Type B pancreatic cell (in vitro differentiated cells): ENCODE measurements around the gene TRIM44. TPM values are rescaled to one million over a fixed set of nuclear protein-coding genes. Genes with fewer than 3 reads are reported as not detected.
A peak's percentile ranks its signal among the peaks of the same experiment; 100 is the strongest.

ENCODE experiments used
- DNase-seq: peaks from one replicate; pipeline ENCODE4 v3.0.0; 2021; ENCODE audit warnings: mixed read lengths; ENCODE audit not compliant: unreplicated experiment; ENCODE audit errors: extremely low spot score
- H3K27ac Mint-ChIP-seq: 2 replicates; pipeline ENCODE4 v1.8.0; 2021; ENCODE audit warnings: mild to moderate bottlenecking, mixed read lengths
- H3K27me3 Mint-ChIP-seq: 2 replicates; pipeline ENCODE4 v1.8.0; 2021; ENCODE audit warnings: mixed read lengths
- H3K36me3 Mint-ChIP-seq: 2 replicates; pipeline ENCODE4 v1.8.0; 2021; ENCODE audit warnings: mixed read lengths
- H3K4me1 Mint-ChIP-seq: one replicate; pipeline ENCODE4 v1.8.0; 2021; ENCODE audit warnings: mixed read lengths; ENCODE audit not compliant: unreplicated experiment
- H3K4me3 Mint-ChIP-seq: 2 replicates; pipeline ENCODE4 v1.8.0; 2021; ENCODE audit warnings: mild to moderate bottlenecking, mixed read lengths
- H3K9me3 Mint-ChIP-seq: 2 replicates; pipeline ENCODE4 v1.8.0; 2021; ENCODE audit warnings: mixed read lengths
- CTCF ChIP-seq: fragments of 200-600 bp; sonication (generic); conservative IDR thresholded peaks from 2 replicates; pipeline ENCODE4 v1.5.0; 2021; ENCODE audit warnings: antibody characterized with exemption, mild to moderate bottlenecking
- total RNA-seq: library from RNA; stranded (reverse); gene quantifications from 2 replicates; pipeline ENCODE4 v1.2.1, GENCODE V29; 2021; ENCODE audit warnings: low replicate concordance

Gene TRIM44
- total RNA-seq, 1 donor from 2014 or later, result 70.6 TPM

- Mint-ChIP-seq H3K9me3 (no peaks in the 10 kb centered on the region), H3K4me1 (no peaks in the 10 kb centered on the region), H3K27ac (no peak overlapping the region), H3K27me3 (peaks cover 8% of the 10 kb centered on the region), H3K36me3 (no peaks in the 10 kb centered on the region), H3K4me3 (no peak overlapping the region)
- no peak for TF ChIP-seq CTCF
- peak; percentile 24 for DNase-seq
These were observed 187.6 kb downstream of the TRIM44 start for GRCh38 chr11:35850191-35850590.

GRCh38 chr11:35851342-35851741 is 188.8 kb downstream of the TRIM44 start:
- Mint-ChIP-seq H3K4me1 (no peaks in the 10 kb centered on the region), H3K4me3 (no peak overlapping the region), H3K27me3 (peaks cover 8% of the 10 kb centered on the region), H3K27ac (no peak overlapping the region), H3K36me3 (no peaks in the 10 kb centered on the region), H3K9me3 (no peaks in the 10 kb centered on the region)
- DNase-seq, result peak; percentile 24
- TF ChIP-seq CTCF, result no peak

- H3K27ac Mint-ChIP-seq, result no peak overlapping the region
These were observed 189.5 kb downstream of the TRIM44 start for GRCh38 chr11:35852056-35852455.

GRCh38 chr11:35853971-35854370 is 191.4 kb downstream of the TRIM44 start:
- H3K4me3 Mint-ChIP-seq, result no peak overlapping the region
- H3K9me3 Mint-ChIP-seq, result no peaks in the 10 kb centered on the region
- H3K36me3 Mint-ChIP-seq, result no peaks in the 10 kb centered on the region
- H3K27me3 Mint-ChIP-seq, result peaks cover 3% of the 10 kb centered on the region
- no peaks in the 10 kb centered on the region for H3K4me1 Mint-ChIP-seq
- DNase-seq, result peak; percentile 20
- no peak overlapping the region for H3K27ac Mint-ChIP-seq
- no peak for TF ChIP-seq CTCF

More at GRCh38 chr11:35852056-35852455, 189.5 kb downstream of the TRIM44 start:
- H3K9me3 Mint-ChIP-seq, result no peaks in the 10 kb centered on the region
- H3K4me3 Mint-ChIP-seq, result no peak overlapping the region
- TF ChIP-seq CTCF, result no peak
- peaks cover 8% of the 10 kb centered on the region for H3K27me3 Mint-ChIP-seq
- H3K36me3 Mint-ChIP-seq, result no peaks in the 10 kb centered on the region
- no peaks in the 10 kb centered on the region for H3K4me1 Mint-ChIP-seq
- DNase-seq, result no peak

GRCh38 chr11:35855671-35856070 is 193.1 kb downstream of the TRIM44 start:
- H3K27me3 Mint-ChIP-seq, result no peaks in the 10 kb centered on the region
- no peaks in the 10 kb centered on the region for H3K36me3 Mint-ChIP-seq

More at GRCh38 chr11:35855671-35856070, 193.1 kb downstream of the TRIM44 start:
- no peak for DNase-seq
- H3K4me1 Mint-ChIP-seq, result no peaks in the 10 kb centered on the region
- H3K9me3 Mint-ChIP-seq, result no peaks in the 10 kb centered on the region
- no peak overlapping the region for H3K4me3 Mint-ChIP-seq
- TF ChIP-seq CTCF, result no peak
- no peak overlapping the region for H3K27ac Mint-ChIP-seq
